HL-60 (cell line): Measurements from ENCODE around the gene ATP13A1.

Source experiments
- DNase-seq, 2 experiments: peaks; one replicate each; pipeline ENCODE4 v3.0.0-alpha.2; 2010 to 2020; ENCODE audit warnings: low read depth in 1 of 2, low spot score in 1 of 2
- H3K27ac ChIP-seq: fragments of 250-450 bp; sonication (Bioruptor Pico); replicated peaks from 2 replicates; pipeline ENCODE4 v1.5.1; 2020; ENCODE audit warnings: mild to moderate bottlenecking, moderate library complexity
- H3K27me3 ChIP-seq: fragments of 250-450 bp; sonication (Bioruptor Pico); 2 replicates; pipeline ENCODE4 v1.5.1; 2021; ENCODE audit warnings: mild to moderate bottlenecking, moderate library complexity; ENCODE audit not compliant: insufficient read depth, poor library complexity, severe bottlenecking
- H3K4me3 ChIP-seq: replicated peaks from 2 replicates; pipeline ENCODE4 v1.5.1; 2011; ENCODE audit warnings: mild to moderate bottlenecking, control low read depth, low read length; ENCODE audit not compliant: insufficient read depth
- GABPA ChIP-seq: IDR thresholded peaks from 2 replicates; pipeline ENCODE4 v1.6.1; 2012; ENCODE audit warnings: low read depth
- POLR2AphosphoS5 ChIP-seq: IDR thresholded peaks from 2 replicates; pipeline ENCODE4 v1.6.1; 2012; ENCODE audit warnings: low read depth
- REST ChIP-seq: IDR thresholded peaks from 2 replicates; pipeline ENCODE4 v1.6.1; 2012; ENCODE audit warnings: low read depth; ENCODE audit not compliant: insufficient replicate concordance
- SPI1 ChIP-seq: IDR thresholded peaks from 2 replicates; pipeline ENCODE4 v1.6.1; 2012; ENCODE audit warnings: low read depth, mild to moderate bottlenecking, borderline replicate concordance
- long read RNA-seq: library from polyadenylated mRNA; unstranded; transcript quantifications from one replicate; pipeline ENCODE4 v2.0.0, GENCODE V29; 2020
- TF ChIP-seq, protein P1 (sequence below): IDR thresholded peaks from one replicate; pipeline ENCODE4 v1.5.1; 2011; ENCODE audit warnings: low read length, control low read depth, inconsistent platforms; ENCODE audit not compliant: insufficient read depth

ATP13A1 gene
- long read RNA-seq, transcript ATP13A1-202 (26 exons, 3,861 nt), result major isoform, 82 of 122 reads
- long read RNA-seq, partial matches to known transcripts, result 16 of 122 reads
- long read RNA-seq, other reads (novel, unspliced or antisense), result 24 of 122 reads

- peak; percentile 55; the same call in 1 of the 2 replicates for TF ChIP-seq SPI1
- TF ChIP-seq, protein P1, sequence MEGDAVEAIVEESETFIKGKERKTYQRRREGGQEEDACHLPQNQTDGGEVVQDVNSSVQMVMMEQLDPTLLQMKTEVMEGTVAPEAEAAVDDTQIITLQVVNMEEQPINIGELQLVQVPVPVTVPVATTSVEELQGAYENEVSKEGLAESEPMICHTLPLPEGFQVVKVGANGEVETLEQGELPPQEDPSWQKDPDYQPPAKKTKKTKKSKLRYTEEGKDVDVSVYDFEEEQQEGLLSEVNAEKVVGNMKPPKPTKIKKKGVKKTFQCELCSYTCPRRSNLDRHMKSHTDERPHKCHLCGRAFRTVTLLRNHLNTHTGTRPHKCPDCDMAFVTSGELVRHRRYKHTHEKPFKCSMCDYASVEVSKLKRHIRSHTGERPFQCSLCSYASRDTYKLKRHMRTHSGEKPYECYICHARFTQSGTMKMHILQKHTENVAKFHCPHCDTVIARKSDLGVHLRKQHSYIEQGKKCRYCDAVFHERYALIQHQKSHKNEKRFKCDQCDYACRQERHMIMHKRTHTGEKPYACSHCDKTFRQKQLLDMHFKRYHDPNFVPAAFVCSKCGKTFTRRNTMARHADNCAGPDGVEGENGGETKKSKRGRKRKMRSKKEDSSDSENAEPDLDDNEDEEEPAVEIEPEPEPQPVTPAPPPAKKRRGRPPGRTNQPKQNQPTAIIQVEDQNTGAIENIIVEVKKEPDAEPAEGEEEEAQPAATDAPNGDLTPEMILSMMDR, result no peak
- TF ChIP-seq GABPA, result peak; percentile 85
- TF ChIP-seq REST, result no peak
- peak; percentile 83 for TF ChIP-seq POLR2AphosphoS5
- peak within 1 kb of the TSS; percentile 91 for H3K27ac ChIP-seq
These were observed at the start of gene ATP13A1 for GRCh38 chr19:19663256-19664120. Gene ATP13A1 (minus strand): TSS chr19:19663676. CDS start chr19:19663666, 10 bp downstream.

DNA sequence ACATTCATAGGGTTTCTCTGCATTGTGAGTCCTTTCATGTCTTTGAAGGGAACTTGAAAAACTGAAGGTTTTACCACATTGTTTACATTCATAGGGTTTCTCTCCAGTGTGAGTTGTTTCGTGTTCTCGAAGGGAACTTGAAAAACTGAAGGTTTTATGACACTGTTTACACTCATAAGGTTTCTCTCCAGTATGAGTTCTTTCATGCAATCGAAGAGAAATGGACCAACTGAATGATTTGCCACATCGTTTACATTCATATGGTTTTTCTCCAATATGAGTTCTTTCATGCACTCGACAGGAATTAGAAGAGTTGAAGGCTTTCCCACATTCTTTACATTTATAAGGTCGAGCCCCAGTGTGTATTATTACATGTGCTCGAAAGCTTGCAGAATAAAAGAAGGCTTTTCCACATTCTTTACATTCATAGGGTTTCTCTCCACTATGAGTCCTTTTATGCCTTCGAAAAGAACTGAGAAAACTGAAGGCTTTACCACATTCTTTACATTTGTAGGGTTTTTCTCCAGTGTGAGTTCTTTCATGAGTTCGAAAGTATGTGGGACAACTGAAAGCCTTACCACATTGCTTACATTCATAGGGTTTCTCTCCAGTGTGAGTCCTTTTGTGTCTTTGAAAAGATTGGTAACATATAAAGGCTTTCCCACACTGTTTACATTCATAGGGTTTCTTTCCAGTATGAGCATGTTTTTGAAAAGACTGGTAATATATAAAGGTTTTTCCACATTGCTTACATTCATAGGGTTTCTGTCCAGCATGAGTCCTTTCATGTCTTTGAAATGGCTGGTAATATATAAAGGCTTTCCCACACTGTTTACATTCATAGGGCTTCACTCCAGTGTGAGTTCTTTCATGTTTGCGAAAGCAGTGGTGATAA lies 48.7 kb upstream of the ATP13A1 start:
- Histone ChIP-seq H3K27me3 (no peaks in the 10 kb centered on the region), H3K4me3 (no peak overlapping the region), H3K27ac (no peak overlapping the region)
- DNase-seq, result no peak
- no peak for TF ChIP-seq REST
- TF ChIP-seq, protein P1, result no peak
- no peak for TF ChIP-seq GABPA
- TF ChIP-seq SPI1, result no peak
- TF ChIP-seq POLR2AphosphoS5, result no peak

More at GRCh38 chr19:19663256-19664120, at the start of gene ATP13A1:
- peak; percentile 95 to 99 for DNase-seq
- Histone ChIP-seq H3K4me3 (peak within 1 kb of the TSS; percentile 71), H3K27me3 (no peaks in the 10 kb centered on the region)

- Histone ChIP-seq H3K4me3 (no peak overlapping the region), H3K27ac (no peak overlapping the region), H3K27me3 (no peaks in the 10 kb centered on the region)
- no peak for DNase-seq
- TF ChIP-seq POLR2AphosphoS5, result no peak
These were observed 47.9 kb upstream of the ATP13A1 start for GRCh38 chr19:19711306-19711933.
